Embryonic facial prominence (tissue), 1 donor: Measurements from ENCODE around the gene RAVER2.
"Not testable (repeated sequence)": the region's sequence is repeated elsewhere in the genome, so short reads cannot be mapped to it uniquely, and the experiment has no call there.

Source experiments
- DNase-seq: peaks from one replicate; pipeline ENCODE4 v3.0.0-alpha.2; 2016; ENCODE audit errors: extremely low spot score

RAVER2 gene

GRCh38 chr1:64814427-64814826 is 69.6 kb downstream of the RAVER2 start:
- no peak for DNase-seq

DNA sequence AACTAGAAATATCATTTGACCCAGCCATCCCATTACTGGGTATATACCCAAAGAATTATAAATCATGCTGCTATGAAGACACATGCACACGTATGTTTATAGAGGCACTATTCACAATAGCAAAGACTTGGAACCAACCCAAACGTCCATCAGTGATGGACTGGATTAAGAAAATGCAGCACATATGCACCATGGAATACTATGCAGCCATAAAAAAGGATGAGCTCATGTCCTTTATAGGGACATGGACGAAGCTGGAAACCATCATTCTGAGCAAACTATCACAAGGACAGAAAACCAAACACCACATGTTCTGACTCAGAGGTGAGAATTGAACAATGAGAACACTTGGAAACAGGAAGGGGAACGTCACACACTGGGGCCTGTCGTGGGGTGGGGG is 72.5 kb downstream of the RAVER2 start:
- not testable (repeated sequence) for DNase-seq

- not testable (repeated sequence) for DNase-seq
These were observed 75.7 kb downstream of the RAVER2 start for GRCh38 chr1:64820572-64820971.

DNA sequence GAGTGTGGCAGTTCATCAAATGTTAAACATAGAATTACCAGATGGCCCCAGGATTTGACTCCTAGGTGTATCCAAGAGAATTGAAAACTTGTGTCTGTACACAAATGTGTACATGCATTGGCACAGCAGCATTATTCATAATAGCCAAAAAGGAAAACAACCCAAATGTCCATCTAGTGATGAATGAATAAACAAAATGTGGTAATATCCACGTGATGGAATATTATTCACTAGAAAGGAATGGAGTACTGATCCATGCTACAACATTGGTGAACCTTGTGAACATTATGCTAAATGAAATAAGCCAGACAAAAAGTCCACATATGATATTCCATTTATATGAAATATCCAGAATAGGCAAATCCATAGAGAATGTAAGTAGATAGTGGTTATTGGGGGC is 77.7 kb downstream of the RAVER2 start:
- no peak for DNase-seq

- peak; percentile 77 for DNase-seq
These were observed 79.0 kb downstream of the RAVER2 start for GRCh38 chr1:64823691-64824476.

DNA sequence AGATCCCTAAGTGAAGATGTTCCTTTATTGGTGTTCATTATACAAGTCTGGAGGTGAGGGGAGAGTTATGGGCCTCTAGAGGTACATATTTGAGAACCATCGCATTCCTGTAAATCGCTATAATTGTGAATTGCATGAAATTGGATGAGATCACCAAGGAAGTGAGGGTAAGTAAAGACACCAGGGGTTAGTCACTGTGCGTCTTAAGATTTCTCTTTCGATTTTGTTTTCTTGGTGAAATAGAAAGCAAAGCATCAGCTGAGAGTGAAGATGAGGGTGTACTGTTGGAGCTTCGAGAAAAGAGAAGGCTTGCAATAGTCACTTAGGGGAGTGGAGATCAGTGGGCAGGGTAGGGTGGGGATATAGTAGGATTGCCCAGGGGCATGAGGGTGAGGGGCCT is 82.1 kb downstream of the RAVER2 start:
- DNase-seq = no peak

DNA sequence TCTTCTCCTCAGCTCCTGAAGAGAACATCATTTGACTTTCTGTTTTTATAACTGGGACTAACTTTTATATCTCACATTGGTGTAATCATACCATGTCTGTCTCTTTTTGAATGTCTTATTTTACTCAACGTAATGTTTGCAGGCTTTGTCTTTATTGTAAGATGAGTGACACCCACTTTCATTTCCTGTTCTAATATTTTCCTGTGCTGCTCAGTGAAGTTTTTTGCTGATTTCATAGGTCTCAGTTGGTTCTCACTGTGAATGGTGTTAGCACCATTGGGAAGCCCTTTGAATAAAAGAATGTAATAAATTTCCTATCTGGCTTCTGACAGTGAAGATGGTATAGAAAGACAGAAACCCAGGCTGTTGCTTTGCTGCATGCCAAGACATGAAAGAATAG is 84.0 kb downstream of the RAVER2 start:
- no peak for DNase-seq

GRCh38 chr1:64829411-64830029 is 84.6 kb downstream of the RAVER2 start:
- no peak for DNase-seq

DNA sequence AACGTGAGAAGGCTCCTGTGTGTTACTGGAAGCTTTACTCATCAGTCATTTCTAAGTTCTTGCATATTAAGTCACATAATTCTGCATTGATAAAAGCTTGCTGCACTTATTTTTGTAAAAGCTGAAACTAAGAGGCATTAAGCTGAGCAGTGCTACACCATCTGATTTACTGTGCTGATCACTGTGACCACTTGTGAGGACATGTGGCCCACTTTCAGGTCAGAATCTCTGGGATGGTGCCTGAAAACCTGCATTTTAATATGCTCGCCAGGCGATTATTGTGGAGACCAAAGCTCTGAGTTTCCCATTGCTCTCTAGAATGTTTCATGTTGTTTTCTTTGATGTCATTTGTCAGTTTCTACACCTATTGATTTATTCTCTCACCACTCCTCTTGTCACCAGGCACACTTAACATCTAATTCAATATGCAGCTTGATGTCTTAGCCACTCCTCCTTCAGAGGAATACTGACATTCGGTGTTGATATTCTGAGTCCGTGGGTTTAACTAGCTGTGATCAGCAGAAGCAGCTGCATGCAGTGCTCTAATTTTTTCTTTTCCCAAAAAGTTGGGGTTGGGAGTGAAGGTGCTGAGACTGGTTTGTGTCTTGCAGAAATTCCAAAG is 85.3 kb downstream of the RAVER2 start:
- DNase-seq = no peak

GRCh38 chr1:64834734-64835133 is 89.9 kb downstream of the RAVER2 start:
- no peak for DNase-seq

- DNase-seq = no peak
These were observed 91.9 kb downstream of the RAVER2 start for GRCh38 chr1:64836802-64837201.

DNA sequence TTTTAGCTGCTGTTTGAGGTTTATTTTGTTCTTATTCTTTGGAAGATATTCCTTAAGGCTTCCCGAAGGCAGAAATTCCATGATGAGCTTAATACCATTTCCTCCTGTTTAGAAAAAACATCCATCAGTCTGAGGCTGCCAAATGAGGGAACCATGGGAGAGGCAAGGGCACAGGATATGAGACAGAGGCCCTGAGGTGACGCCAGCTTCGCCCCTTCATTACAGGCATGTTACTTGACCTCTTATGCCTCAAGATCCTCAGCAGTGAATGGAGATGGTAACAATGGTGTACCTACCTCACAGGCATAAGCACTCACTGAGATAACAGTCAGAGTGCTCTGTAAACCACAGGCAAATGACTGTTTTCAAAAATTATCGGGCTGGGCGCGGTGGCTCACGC is 93.6 kb downstream of the RAVER2 start:
- no peak for DNase-seq

DNA sequence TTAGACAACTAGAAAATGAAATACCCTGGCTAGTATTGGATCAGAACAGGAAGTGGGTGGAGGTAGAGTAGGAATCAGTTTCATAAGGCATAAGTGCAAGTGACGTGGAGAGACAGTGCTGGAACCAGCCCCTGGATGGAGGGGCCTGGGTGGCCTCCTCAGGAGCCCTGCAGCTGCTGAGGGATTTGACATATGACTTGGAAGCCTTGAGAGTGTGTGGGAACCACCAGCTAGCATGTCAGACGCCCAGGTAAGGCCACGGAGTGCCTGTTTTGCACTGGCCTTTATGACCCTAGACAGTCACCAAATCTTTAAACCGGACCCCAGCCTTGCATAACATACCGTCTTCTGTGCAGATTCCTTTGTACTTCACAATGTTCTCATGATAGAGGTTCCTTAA is 94.4 kb downstream of the RAVER2 start:
- no peak for DNase-seq

GRCh38 chr1:64839732-64840405 is 95.0 kb downstream of the RAVER2 start:
- DNase-seq = no peak

DNA sequence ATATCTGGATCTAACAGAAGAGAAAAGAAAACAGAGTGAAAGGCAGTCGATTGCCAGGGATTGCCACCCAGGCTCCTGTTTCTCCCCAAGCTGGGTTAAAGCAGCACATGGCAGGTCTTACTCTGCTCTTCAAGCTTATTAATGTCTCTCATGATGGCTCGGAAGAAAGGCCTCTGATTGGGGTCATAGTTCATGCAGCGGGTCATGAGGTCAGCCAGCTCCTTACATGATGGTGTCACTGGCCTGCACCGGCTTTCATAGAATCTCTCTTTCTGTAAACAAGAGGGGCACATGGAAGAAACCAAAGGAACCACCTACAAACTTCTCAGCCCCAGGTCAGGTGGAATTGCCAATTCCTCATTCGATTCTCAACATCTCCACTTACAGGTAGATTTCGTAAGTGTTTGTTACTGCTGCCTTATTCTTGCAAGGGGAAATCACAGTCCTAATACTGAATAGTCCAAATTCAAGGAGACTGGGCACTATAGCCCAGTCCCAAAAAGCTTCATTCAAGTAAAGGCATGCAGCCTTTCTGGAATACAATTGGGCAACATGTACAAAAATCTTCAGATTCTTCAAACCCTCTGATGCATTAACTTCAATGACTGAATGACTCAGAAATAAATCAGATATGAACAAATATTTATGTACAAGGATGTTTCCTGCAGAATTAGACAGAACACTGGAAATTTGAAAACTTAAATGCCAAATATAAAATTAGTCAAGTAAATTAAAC is 96.6 kb downstream of the RAVER2 start:
- no peak for DNase-seq

- no peak for DNase-seq
These were observed 97.3 kb downstream of the RAVER2 start for GRCh38 chr1:64842224-64842623.

GRCh38 chr1:64843675-64844074 is 98.8 kb downstream of the RAVER2 start:
- no peak for DNase-seq

- DNase-seq = no peak
These were observed 99.3 kb downstream of the RAVER2 start for GRCh38 chr1:64844175-64844574.

DNA sequence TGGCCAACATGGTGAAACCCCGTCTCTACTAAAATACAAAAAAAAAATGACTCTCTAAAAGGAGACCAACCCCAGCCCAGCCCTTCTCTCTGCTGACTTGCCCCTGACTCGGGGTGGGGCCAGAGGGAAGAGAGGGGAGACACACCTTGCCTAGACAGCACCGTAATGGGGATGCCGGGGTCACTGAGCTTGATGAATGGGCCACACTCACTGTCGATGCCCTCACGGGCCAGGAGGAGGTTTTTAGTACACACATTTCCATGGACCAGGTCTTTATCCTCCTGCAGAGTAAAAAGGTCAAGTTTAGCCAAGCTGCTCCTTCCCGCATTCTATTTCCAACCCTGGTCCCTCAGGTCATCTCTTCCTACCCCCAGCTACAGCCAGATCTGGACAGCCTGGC is 99.7 kb downstream of the RAVER2 start:
- DNase-seq = no peak

DNA sequence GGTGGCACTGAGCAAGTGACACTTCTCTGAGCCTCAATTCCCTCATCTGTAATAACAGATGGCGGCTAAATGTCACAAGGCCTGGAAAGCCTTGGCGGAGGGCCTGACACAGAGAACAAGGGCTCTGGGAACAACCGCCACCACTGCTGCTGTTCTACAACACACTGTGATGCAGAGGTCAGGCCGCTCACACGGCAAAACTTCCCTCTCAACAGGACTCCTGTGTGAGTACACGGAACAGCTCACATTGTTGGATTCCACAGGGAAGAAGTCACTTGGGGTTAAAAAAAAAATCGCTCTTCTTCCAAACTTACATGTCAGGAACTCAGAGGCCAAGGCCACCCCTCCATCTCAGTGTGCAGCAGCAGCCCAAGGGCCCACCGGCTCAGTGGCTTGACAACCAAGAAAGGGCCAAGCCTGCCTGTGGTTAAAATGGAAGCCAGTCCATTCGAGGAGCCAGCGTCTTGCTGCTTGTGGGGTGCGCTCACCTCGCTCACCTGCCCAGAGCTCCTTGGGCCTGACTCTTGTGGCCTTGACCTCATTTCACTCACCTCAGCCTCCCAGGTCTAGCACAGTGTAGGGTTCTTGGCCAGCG is 101.1 kb downstream of the RAVER2 start:
- no peak for DNase-seq
